Type B pancreatic cell (in vitro differentiated cells): ENCODE measurements around the gene HSPA4L. TPM values are rescaled to one million over a fixed set of nuclear protein-coding genes. Genes with fewer than 3 reads are reported as not detected.

Experiments
- DNase-seq: peaks from one replicate; pipeline ENCODE4 v3.0.0; 2021; ENCODE audit warnings: mixed read lengths; ENCODE audit not compliant: unreplicated experiment; ENCODE audit errors: extremely low spot score
- H3K27ac Mint-ChIP-seq: 2 replicates; pipeline ENCODE4 v1.8.0; 2021; ENCODE audit warnings: mild to moderate bottlenecking, mixed read lengths
- H3K27me3 Mint-ChIP-seq: 2 replicates; pipeline ENCODE4 v1.8.0; 2021; ENCODE audit warnings: mixed read lengths
- H3K36me3 Mint-ChIP-seq: 2 replicates; pipeline ENCODE4 v1.8.0; 2021; ENCODE audit warnings: mixed read lengths
- H3K4me1 Mint-ChIP-seq: one replicate; pipeline ENCODE4 v1.8.0; 2021; ENCODE audit warnings: mixed read lengths; ENCODE audit not compliant: unreplicated experiment
- H3K4me3 Mint-ChIP-seq: 2 replicates; pipeline ENCODE4 v1.8.0; 2021; ENCODE audit warnings: mild to moderate bottlenecking, mixed read lengths
- H3K9me3 Mint-ChIP-seq: 2 replicates; pipeline ENCODE4 v1.8.0; 2021; ENCODE audit warnings: mixed read lengths
- CTCF ChIP-seq: fragments of 200-600 bp; sonication (generic); conservative IDR thresholded peaks from 2 replicates; pipeline ENCODE4 v1.5.0; 2021; ENCODE audit warnings: antibody characterized with exemption, mild to moderate bottlenecking
- total RNA-seq: library from RNA; stranded (reverse); gene quantifications from 2 replicates; pipeline ENCODE4 v1.2.1, GENCODE V29; 2021; ENCODE audit warnings: low replicate concordance

Gene HSPA4L
- total RNA-seq, 1 donor from 2014 or later: 9.7 TPM

GRCh38 chr4:127747883-127748282, 34.2 kb upstream of the HSPA4L start:
- no peaks in the 10 kb centered on the region for H3K36me3 Mint-ChIP-seq
- no peaks in the 10 kb centered on the region for H3K4me1 Mint-ChIP-seq
- peaks cover 4% of the 10 kb centered on the region for H3K9me3 Mint-ChIP-seq
- no peak overlapping the region for H3K4me3 Mint-ChIP-seq
- TF ChIP-seq CTCF: no peak
- H3K27ac Mint-ChIP-seq: no peak overlapping the region
- DNase-seq: no peak
- H3K27me3 Mint-ChIP-seq: peaks cover 4% of the 10 kb centered on the region

- Mint-ChIP-seq H3K27me3 (peaks cover 11% of the 10 kb centered on the region), H3K27ac (no peak overlapping the region), H3K36me3 (no peaks in the 10 kb centered on the region), H3K9me3 (peaks cover 4% of the 10 kb centered on the region), H3K4me3 (no peak overlapping the region), H3K4me1 (no peaks in the 10 kb centered on the region)
- no peak for TF ChIP-seq CTCF
- no peak for DNase-seq
Observed at GRCh38 chr4:127748957-127749356, 33.2 kb upstream of the HSPA4L start.

- no peaks in the 10 kb centered on the region for H3K36me3 Mint-ChIP-seq
- no peak for TF ChIP-seq CTCF
- DNase-seq: no peak
- H3K4me3 Mint-ChIP-seq: no peak overlapping the region
- H3K4me1 Mint-ChIP-seq: no peaks in the 10 kb centered on the region
- H3K27me3 Mint-ChIP-seq: peaks cover 10% of the 10 kb centered on the region
- H3K9me3 Mint-ChIP-seq: peaks cover 12% of the 10 kb centered on the region
- no peak overlapping the region for H3K27ac Mint-ChIP-seq
Observed at GRCh38 chr4:127756906-127757305, 25.2 kb upstream of the HSPA4L start.

- H3K4me1 Mint-ChIP-seq: no peaks in the 10 kb centered on the region
- H3K27me3 Mint-ChIP-seq: no peaks in the 10 kb centered on the region
- H3K27ac Mint-ChIP-seq: no peak overlapping the region
- H3K36me3 Mint-ChIP-seq: no peaks in the 10 kb centered on the region
- no peak for DNase-seq
- no peak overlapping the region for H3K4me3 Mint-ChIP-seq
- TF ChIP-seq CTCF: no peak
- peaks cover 12% of the 10 kb centered on the region for H3K9me3 Mint-ChIP-seq
Observed at GRCh38 chr4:127759228-127759820, 22.8 kb upstream of the HSPA4L start.

- no peak for TF ChIP-seq CTCF
- H3K4me3 Mint-ChIP-seq: no peak overlapping the region
- no peak overlapping the region for H3K27ac Mint-ChIP-seq
- no peak for DNase-seq
- H3K27me3 Mint-ChIP-seq: no peaks in the 10 kb centered on the region
- no peaks in the 10 kb centered on the region for H3K4me1 Mint-ChIP-seq
- peaks cover 12% of the 10 kb centered on the region for H3K9me3 Mint-ChIP-seq
- H3K36me3 Mint-ChIP-seq: no peaks in the 10 kb centered on the region
Observed at GRCh38 chr4:127759893-127760292, 22.2 kb upstream of the HSPA4L start.
